GM18907 (cell line): ENCODE measurements around the gene AMMECR1.

ENCODE experiments used
- ATAC-seq: cut with Tn5 transposase; IDR thresholded peaks from one replicate; pipeline ENCODE4 v1.9.1; 2021; ENCODE audit warnings: mild to moderate bottlenecking, moderate library complexity; ENCODE audit not compliant: unreplicated experiment

Gene AMMECR1

DNA sequence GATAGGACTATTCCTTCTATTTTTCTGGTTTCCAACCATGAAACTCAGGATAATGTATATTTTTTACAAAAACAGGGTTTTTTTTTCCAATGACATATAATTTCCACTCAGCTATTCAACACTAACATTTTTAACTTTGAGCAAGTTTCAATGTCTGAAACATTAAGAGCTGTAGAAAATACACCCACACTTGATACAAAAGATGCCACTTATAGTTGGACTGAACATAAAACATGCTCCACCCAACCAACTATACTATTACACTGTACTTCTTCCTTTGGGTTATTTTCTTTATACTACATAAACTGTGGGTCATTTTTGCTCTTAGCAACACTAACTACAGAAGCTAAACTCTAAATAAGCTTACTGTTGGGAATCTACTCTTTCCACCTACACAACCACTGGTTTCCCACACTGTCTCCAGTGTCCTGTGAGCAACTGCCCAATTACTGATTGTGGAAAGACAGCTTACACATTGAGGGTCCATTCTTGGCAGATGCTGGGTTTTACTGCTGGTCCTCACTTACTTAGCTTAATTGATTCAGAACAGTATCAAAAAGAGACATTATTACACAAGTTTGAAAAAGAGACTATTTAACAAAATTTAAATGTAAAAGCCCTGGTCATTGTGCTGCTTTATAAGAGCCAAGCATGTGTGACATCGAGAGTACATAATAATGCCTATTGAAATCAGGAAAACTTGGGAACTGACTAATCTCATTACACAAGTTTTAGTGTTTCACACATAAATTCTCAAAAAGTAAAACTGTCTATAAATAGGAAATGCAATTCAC is 6.3 kb downstream of the AMMECR1 start:
- ATAC-seq, result no peak

DNA sequence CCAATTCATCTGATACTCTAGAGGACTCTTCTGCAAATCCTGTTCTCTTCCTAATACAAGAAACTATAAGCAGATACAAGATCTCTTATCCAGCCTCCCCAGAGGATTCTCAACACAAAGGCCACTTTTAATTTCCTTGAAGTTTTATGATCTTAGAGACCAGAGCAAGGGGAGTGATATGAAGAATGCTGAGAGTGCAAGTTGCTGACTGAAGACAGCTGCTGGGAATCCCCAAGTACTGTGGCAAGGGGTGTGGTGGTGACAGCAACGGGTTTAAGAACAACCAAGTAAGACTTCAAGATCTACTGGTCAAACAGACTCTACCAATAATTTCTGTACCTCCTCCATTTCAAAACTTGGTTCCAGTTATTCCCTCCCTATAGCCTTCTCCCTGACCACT is 7.0 kb downstream of the AMMECR1 start:
- ATAC-seq, result peak; percentile 93

DNA sequence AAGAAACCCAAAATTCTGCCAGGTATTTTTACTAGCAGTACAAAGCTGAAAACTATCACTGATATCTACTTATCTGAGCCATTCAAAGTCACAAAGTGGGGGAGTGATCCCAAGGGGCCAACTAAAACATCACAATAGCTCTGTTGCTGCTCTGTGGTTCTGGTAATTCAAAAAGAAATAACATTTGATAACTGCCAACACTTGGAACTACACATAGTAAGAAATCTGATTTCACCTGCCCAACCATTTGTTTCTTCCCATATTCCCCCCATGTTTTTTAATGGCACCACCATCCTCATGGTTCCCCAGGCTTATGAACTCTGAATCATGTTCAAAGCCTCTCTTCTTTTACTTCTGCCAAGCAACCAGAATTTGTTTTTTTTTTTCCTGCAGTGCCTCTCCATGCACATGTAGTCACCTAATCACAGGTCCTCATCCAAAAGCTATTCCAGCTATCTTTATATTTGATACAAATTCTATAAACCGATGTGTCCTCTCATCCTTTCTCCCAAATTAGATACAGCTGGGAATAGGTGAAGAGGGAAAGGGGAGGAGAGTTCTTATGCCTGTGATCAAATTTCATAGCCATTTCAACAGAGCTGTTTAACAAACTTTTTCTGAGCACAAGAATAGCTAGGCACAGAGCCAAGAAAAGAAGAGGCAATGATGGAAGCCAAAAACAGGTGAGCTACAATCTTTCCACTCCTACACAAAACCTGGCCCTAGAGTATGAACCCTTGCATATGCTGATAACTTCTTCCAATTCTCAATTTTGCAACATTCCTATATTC is 7.7 kb downstream of the AMMECR1 start:
- no peak for ATAC-seq

DNA sequence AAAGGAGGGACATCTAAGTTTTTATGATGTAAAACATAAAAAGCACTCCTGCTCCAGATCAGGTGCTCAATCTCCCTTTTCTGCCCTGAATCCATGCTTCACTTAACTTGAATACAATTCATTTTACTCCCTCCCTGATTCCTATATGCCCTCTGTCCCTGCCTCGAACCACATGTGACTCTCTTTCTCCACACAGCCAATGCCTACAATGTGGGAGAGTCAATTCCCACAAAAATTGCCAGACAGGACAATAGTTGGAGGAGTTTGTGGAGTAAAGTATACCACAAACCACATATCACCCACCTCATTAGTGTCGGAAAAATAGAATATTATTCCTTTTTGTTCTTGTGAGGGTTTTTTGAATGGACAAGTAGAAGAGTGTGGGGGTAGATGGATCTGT is 9.7 kb downstream of the AMMECR1 start:
- no peak for ATAC-seq

DNA sequence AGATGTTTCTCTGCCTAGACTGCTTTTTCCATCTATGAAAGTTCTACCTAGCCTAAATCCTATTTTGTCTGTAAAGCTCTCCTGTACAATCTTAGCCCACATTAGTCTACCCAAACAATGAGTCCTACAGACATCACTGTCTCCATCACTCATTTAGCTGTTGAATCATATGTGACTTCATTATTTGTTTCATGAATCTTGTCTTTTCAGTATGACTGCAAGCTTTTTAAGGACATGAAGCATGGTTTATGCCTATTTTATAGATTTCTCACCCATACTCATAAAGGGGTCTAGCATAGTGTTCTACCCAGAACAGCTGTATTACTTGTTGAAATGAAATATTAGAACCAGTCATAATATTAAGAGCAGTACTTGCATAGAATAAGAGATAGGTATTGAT is 13.0 kb downstream of the AMMECR1 start:
- no peak for ATAC-seq

DNA sequence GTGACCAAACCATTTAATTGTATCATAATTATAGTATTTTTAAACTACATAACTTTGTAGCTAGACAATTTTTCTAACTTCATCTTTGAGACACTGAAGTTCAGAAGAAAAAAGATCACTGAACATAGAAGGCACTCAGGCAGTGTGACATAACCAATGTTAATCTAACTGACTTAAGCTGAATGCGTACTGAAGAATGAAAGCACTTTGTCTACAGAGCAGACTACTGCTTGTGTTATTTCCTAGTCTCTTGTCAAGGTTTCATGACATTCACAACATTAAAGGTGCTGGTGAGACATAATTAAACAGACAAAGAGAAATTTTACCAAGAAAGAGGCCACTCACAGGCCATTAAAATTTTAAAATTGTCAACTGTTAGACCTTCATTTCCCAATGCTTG is 13.5 kb downstream of the AMMECR1 start:
- no peak for ATAC-seq

DNA sequence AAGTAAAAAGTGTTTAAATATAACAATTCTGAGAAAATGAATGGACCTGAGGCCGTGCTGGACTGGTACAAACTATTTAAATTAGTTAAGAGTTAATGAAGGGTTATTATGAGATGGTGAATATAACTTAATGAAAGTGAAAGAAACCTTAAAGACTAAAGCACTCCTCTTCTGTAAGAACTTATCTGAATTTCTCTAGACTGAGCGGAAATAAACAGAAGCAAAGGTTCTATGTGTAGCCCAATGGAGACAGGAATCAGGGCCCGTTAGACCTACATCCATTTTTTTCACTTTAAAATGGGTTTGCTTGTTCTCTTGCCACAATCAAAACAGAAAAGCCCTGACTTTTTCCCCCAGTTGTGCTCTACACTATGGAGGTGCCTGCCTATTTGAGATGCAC is 14.9 kb downstream of the AMMECR1 start:
- no peak for ATAC-seq

DNA sequence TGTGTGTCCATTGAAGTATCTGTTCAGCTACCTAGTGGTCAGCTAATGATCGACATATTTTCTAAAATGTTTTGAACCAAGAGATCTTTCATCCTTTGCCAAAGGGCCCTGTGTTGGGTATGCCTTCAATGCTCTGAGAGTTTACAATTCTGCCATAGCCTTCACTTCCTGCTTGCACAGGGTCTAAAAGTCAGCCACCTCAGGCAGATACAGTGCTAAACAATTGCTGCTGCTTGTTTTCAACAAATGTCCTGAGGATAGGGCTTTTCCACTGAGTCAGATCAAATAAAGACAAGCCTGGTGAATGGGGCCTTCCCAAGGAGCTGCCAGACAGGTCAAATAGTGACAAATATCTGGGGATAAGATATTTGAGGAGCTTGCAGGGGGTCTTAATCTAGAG is 16.7 kb downstream of the AMMECR1 start:
- ATAC-seq, result no peak

DNA sequence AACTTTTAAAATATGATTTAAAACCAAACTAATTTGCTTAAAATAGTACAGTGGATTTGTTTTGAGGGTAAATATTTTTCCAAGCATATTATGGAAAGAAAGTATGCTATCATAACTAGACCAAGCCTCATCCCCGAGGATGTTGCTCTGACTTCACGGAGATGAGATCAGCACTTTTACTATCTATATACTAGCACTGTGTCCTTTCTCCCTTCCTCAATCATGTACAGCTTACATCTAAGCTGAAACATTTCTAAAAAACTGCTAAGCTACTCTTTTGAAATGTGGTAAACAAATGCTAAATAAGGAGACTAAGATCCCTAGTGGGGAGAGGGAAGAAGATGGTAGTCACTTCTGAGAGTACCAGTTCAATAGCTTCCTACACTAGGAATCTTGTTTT is 23.8 kb downstream of the AMMECR1 start:
- no peak for ATAC-seq

DNA sequence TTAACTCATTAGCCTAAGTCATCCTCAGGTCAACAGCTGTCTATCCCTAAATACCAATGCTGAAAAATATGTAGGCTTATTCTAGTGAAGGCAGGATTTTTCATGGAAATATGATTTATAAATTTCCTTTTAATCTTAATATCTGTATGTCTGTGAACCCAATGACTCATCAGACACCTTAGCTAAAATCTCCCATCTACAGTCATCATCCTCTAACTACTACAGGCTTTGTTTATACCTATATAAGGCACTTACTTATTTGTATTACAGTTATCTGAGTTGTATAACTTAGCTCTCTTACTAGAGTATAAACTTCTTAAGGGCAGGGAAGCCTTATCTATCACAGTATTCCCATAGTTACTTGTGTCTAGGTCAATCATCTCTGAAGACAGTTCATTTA is 24.2 kb downstream of the AMMECR1 start:
- no peak for ATAC-seq

DNA sequence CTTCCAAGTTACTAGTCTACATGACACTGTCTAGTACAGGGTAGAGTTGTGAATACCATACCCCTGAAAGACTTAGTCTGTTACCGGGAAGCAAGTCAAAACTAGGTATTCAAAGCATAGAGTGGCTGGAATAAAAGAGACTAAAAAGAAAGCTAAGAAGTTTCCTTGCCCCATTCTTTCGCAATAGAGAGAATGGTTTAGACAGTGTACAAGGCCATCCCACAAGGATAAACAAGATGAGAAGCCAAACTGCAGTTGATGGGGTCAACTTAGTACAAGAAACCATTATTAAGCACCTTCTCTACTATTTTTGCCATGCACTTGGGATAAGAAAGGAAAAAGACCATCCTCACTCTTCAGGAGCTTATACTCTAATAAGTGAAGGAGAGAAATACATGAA is 30.3 kb downstream of the AMMECR1 start:
- no peak for ATAC-seq

DNA sequence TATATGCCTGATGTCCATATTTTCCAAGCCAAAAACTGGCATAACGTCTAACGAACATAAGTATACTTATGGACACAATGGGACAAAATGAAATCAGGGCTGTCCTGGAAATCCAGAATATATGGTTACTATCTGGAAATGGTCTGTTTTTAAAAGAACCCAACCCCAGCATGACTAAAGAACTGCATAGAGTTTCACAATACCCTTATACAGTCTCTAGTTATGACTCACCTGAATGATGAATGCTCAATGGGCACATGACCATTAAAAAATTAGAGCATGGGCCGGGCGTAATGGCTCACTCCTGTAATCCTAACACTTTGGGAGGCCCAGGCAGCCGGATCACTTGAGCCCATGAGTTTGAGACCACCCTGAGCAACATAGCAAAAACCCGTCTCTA is 31.8 kb downstream of the AMMECR1 start:
- ATAC-seq, result no peak

DNA sequence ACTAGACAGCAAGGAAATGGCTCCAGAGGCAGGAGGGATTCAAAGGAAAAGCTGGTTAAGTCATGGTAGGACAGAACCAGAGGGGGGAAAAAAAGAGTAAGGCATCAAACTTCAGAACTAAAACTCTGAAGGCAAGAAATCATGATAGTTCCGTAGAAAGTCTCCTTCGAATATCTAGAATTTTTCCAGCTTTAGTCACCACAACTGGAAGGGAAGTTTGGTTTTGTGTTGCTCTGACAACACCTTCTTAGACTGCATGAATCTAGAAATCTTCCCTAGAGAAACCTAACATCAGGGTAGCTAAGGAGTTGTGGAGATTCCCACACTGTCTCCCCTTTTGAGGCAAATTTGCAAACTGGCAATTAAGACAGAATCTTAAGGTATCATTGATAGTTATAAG is 33.7 kb downstream of the AMMECR1 start:
- ATAC-seq, result no peak

DNA sequence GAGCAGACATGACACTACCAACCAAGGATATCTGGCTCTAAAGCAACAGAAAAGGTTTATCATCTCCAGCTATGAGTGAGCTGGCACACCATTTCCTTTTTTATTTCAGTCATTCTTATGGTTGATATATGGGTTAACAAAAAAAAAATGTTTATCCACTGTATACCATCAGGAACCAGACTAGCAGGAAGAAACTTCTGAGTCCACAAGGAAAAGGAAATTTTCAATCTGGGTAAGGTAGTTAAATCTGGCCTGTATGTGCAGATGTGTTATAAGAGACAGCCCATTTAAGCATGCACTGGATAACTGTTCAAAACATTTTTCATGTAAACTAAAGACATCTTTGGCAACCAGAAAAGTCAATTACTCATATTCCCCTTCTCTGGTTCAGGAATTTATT is 35.0 kb downstream of the AMMECR1 start:
- ATAC-seq, result no peak

DNA sequence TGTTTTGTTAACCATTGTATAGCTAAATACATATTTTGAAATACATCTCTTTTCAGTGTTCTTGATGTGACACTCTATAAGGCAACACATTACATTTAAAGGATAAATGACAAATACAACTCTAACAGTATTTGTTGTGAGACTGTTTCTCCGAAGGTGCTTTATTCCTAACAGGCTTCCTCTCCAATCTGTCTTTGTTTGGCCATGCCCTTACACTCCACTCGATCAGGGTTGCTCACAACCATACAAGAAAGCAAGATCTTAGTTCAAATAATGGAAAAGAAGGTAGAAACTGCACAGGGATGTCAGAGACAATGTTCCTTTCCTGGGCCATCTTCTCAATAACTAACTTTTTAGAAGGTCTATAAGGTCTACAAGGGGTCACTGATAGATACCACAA is 36.5 kb downstream of the AMMECR1 start:
- ATAC-seq, result no peak

DNA sequence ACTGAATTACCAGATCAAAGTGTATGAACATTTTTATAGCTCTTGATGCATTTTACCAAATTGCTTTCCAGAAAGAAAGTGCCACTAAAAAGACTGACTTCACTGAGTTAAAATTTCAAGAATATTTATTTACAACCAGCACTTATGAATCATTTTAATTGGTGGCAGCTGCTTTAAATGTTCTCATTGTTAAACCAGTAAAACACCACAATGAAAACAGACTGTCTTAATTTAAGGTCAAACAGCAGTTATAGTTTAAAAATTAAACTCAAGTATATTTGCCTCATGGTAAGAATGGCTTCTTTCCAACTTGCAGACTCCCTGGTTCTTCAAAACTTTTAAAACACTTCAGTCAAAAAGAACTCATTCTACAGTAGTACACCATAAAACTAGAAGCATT is 36.9 kb downstream of the AMMECR1 start:
- ATAC-seq, result no peak

DNA sequence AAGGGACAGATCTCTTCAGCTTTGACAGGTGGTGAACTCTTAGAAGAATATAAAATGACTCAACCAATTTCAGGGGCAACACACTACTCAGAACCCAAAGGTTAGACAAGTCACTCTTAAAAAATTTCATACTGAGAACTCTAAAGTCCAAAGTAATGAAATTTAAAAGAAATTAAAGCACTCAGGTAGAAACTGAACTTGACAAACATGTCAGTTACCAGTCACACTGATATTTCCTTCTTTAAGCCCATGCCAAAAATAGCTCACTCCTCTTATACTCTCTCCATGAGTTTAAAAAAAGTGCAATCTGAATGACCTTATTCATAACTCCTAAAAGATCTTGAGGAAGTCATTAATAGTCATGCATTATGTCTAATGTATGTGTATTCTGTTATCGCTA is 40.3 kb downstream of the AMMECR1 start:
- ATAC-seq, result no peak

DNA sequence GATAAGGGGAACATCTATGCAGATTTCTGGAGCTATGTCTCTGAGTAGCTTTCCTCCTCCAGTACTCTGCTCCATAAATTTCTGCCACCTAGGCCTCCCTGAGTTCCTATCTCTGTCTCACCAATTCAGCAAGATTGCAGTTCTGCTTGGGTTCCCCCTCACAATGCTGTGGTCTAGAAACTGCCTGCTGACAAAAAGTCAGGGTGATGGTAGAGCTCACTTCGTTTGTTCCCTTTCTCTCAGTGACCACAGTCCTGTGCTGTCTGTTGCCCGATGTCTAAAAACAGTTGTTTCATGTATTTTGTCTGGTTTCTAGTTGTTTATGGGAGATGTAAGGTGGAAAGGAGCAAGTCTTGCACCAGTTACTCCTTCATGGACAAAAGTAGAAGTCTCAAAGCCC is 41.1 kb downstream of the AMMECR1 start:
- peak; percentile 91 for ATAC-seq

DNA sequence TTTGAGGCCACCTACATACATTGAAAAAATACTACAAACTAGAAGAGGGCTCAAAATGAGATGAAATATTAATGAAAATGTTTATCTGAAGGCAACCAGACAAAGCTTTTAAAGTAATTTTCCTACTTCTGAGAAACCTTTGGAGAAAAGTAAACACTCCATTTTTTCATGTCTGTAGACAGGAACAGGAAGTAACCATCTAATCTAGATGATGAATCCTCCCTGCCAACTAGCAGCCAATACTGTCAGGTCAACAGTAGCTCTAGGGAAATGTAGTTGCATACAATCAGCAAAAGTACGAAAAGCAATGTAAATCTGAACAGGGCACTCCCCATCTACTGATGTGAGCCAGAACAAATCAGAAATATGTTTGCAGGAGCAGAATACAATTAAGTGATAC is 49.0 kb downstream of the AMMECR1 start:
- no peak for ATAC-seq

DNA sequence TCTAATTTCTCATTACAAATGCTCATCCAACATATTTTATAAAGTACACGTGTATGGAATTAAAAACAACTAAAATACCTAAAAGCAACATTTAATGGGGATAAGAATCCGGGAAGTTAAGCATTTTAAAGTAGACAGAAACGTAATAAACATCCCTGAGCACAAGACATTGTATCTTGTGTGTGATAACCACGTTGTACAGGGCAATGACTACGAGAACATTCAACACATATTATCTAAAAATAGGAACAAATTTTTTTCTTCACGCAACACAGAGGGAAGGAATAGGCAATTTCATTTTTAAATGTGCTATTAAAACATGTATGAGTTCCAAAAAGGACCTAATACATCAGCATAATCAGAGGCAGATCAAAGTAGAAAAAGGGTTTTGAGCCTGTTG is 49.5 kb downstream of the AMMECR1 start:
- no peak for ATAC-seq

DNA sequence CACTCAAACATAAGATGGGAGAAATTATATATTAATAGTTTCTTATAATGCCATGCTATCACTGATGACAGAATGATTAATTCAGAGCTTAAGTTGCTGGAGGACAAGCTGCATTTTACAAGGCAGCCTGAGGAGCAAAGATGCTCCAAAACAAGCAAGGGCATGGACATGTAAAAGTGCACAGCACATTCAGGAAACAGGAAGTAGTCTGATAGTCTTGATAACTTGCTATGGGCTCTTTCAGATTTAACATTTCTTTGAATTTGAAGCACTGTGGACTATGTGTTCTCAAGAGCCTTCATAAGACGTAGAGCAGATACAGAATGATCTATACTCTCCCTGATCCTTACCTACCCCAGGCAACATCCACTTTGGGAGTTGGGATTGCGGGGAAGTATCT is 50.0 kb downstream of the AMMECR1 start:
- no peak for ATAC-seq

DNA sequence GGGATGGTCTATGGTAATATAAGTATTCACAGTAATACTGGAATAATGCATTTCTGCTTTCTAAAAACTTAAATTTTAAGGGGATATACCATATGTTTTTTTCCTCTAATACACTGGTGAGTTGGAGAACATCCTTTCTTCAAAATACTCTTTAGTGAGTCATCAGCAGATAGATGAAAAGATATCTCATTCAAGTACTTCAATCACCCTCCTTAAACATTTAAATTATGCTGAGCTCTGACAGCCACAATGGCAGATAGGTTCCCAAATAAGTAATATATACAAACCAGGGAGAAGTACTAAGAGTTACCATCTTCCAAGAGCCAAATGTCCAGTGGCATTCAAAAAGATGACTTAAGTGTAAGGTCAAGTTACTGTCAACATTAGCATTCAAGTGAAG is 52.2 kb downstream of the AMMECR1 start:
- ATAC-seq, result no peak

DNA sequence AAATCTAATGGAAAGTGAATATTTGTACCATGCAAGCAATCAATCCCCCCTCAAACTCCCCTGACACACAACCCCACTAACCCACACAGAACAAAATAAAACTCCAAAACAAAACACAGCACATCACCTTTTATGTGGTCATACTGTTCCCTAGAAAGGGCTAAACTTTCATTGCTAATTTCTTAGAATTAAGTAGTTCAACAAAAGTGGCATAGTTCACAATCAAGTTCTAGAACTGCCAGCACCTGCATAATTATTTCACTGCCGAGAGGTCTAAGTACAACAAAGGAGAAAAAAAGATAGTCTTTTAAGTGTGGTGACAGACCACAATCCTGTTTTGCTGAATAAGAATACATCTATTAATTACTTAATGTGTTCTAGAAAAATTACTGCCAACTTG is 58.8 kb downstream of the AMMECR1 start:
- ATAC-seq, result no peak
